ENCODE measurements around the gene APBA1. TPM values are rescaled to one million over a fixed set of nuclear protein-coding genes. Genes with fewer than 3 reads are reported as not detected.
"Not testable (repeated sequence)": the region's sequence is repeated elsewhere in the genome, so short reads cannot be mapped to it uniquely, and the experiment has no call there.

Gene APBA1
- total RNA-seq, 1 experiment from 2014 or later, result 0.25 TPM

DNA sequence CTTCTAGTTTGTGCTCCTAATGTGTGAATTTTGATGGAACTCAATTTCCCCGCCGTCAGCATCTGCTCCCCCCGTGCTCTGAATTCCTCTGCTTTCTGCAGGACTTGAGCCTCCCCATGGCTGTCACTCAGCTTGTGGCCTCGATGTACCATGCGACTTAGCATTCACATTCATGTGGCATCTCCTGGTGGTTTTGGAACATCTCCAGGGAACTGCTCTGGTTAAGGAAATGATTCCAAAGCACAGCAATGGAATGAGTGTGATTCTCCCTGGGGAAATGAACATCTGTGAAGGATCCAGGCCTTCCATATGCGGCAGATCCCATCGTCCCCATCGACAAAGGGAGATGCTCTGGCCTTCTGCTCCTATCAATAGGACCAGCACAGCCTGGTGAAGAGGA, 228.2 kb downstream of the APBA1 start:
- DNase-seq (ENCODE audit: low spot score), result no peak

- no peak for DNase-seq (ENCODE audit: low spot score)
These were observed 229.0 kb downstream of the APBA1 start for GRCh38 chr9:69443178-69443577.

DNA sequence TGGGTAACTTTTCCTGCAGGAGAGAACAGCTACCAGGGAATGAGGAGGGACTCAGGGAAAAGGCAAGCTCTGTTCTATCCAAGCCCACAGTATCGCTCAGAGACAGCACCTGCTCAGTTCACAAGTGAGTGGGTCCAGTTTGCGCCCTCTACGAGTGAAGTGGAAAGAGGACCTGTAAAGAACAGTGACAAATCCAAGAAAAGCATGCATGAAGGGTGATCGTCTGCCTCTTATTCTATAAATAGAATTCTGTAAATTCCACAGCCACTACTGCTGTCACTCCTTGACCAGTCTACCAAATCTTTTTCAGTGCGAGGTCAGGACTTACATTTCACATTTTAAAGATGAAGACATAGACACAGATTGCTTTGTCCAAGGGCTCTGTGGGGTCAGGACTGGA, 229.7 kb downstream of the APBA1 start:
- DNase-seq (ENCODE audit: low spot score), result no peak

DNA sequence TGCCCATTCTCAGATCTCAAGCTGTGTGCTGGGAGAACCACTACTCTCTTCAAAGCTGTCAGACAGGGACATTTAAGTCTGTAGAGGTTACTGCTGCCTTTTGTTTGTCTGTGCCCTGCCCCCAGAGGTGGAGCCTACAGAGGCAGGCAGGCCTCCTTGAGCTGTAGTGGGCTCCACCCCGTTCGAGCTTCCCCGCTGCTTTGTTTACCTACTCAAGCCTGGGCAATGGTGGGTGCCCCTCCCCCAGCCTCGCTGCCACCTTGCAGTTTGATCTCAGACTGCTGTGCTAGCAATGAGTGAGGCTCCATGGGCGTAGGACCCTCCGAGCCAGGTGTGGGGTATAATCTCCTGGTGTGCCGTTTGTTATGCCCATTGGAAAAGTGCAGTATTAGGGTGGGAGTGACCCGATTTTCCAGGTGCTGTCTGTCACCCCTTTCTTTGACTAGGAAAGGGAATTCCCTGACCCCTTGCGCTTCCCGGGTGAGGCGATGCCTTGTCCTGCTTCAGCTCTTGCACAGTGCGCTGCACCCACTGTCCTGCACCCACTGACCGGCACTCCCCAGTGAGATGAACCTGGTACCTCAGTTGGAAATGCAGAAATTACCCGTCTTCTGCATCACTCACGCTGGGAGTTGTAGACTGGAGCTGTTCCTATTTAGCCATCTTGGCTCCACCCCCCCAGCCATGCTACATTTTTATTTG, 231.8 kb downstream of the APBA1 start:
- DNase-seq (ENCODE audit: low spot score), result not testable (repeated sequence)

GRCh38 chr9:69439654-69440053, 232.5 kb downstream of the APBA1 start:
- DNase-seq (ENCODE audit: low spot score), result not testable (repeated sequence)

DNA sequence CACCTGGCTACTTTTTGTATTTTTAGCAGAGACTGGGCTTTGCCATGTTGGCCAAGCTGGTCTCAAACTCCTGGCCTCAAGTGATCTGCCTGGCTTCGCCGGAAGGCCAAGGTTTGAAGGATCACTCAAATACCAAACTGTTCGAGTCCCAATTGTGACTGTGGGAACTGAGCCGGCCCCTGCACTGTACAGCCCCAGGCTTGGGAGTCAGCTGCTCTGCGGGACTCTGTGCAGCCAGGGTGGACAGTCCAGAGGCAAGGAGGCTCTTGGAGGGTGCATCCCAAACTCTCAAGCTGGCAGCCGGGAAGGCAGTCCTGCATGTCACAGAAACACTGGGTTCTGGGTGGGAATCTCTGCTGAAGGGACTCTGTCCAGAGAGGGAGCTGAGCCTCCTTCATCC, 238.2 kb downstream of the APBA1 start:
- DNase-seq (ENCODE audit: low spot score), result no peak

DNA sequence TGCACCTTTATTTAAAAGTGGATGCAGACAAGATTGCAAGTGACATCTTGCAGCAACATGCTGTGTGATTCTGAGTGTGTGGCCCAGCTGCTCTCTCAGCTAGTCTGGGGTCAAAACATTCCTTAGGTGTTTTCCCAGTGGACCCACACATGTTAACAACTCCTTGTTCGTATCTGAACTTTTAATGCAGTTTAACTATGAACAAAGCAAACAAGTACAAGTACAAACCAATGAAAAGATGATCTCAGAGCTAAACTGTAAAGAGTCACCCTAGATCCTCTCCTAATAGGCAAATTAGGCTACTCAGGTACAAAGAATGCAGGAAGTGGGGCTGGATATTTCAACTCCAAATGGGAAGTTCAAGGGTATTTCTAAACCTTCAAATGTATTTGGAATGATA, 238.8 kb downstream of the APBA1 start:
- no peak for DNase-seq (ENCODE audit: low spot score)

- DNase-seq (ENCODE audit: low spot score), result no peak
These were observed 239.5 kb downstream of the APBA1 start for GRCh38 chr9:69432623-69433022.

GRCh38 chr9:69431777-69432176, 240.4 kb downstream of the APBA1 start:
- no peak for DNase-seq (ENCODE audit: low spot score)

GRCh38 chr9:69431203-69431602, 241.0 kb downstream of the APBA1 start:
- DNase-seq (ENCODE audit: low spot score), result no peak

- no peak for DNase-seq (ENCODE audit: low spot score)
These were observed 242.0 kb downstream of the APBA1 start for GRCh38 chr9:69430206-69430605.

DNA sequence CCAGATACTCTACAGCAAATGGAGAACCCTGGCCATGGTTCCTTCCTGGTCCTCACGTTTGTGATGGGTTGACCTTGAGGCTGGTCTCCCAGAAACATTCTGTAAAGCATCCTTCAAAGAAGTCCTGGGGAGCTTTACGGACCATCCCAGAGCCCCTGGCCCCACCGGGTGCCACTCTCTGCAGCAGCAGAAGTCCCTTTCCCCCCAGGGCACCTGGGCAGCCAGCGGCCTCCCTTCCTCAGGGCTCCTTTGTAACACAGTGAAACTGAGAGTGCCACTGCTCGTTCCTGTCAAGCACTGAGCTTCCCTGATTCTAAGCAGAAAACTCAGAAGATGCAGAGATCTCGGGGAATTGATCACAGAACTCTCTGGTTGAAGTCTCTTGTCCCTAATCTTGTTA, 242.9 kb downstream of the APBA1 start:
- no peak for DNase-seq (ENCODE audit: low spot score)

DNA sequence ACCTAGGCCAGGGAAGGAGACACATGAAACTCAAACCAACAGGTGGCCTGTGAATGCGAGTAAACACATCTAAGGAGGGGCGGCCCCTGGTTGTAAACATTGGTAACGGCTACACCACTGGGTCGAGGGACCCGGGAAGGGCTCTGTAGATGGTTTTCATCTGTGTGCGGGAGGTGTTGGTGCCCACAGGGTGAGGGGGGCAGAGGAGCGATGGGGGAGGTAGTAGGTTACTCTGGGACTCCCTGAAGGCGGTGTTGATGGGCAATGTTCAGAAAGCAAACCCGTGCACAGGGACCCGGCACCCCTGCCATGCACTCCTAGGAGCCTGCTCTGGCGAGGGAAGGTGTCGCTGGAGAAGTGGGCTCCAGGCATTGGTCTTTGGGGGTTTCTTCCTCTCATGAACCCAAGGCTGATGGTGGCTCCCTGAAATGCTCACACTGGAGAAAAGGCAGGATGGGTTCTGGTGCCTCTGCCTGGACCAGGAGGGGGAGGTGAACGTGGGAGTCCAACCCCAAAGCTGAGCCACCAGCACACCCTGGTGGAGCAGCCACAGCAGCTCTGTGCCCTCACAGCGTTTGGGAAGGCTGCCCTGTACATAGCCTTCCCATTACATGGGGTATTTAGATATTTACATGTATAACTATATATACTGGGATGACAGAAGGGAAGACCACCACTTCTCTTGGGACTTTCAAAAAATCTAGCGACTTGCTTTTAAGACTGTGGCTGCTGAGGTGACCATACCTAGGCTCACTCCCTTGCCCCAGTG, 244.0 kb downstream of the APBA1 start:
- DNase-seq (ENCODE audit: low spot score), result no peak

DNA sequence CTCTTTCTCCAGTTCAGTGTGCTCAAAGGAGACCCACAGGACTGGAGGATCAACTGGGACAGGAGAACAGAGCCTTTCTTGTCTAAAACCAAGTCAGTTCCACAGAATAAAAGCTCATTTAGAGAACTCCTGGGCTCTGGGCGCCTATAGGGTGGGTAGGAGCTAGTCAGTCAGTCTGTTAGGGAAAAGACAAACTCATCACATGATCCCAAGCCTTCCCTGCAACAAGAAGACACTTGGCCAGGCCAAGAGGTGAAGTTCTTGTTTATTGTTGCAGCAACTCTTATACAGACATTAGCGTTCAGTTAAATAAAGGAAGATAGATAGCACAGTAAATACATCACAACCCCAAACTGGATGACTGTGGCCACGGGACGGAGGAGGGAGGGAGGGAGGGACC, 244.9 kb downstream of the APBA1 start:
- DNase-seq (ENCODE audit: low spot score), result no peak

DNA sequence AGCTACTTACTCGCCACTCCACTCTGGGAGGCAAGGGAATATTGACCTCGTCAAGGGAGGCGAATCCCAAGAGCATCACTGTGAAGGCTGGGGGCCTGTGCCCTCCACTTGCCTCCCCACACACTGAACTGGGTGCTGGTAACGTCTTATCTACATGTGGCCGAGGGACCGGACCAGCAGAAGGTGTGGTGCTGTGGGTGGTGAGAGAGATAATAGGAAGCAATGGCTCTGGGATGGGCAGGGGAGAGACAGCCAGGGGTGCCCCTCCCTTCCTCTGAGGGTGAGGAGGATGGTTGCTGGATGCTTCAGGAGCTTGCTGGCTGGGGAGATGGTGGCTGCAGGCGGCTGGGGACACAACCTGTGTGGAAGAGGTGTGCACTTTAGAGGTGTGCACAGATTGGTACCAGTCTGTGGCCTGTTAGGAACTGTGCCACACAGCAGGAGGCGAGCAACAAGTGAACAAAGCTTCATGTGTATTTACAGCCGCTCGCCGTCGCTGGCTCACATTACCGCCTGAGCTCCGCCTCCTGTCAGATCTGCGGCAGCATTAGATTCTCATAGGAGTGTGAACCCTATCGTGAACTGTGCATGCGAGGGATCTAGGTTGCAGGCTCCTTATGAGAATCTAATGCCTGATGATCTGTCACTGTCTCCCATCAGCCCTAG, 246.9 kb downstream of the APBA1 start:
- no peak for DNase-seq (ENCODE audit: low spot score)

DNA sequence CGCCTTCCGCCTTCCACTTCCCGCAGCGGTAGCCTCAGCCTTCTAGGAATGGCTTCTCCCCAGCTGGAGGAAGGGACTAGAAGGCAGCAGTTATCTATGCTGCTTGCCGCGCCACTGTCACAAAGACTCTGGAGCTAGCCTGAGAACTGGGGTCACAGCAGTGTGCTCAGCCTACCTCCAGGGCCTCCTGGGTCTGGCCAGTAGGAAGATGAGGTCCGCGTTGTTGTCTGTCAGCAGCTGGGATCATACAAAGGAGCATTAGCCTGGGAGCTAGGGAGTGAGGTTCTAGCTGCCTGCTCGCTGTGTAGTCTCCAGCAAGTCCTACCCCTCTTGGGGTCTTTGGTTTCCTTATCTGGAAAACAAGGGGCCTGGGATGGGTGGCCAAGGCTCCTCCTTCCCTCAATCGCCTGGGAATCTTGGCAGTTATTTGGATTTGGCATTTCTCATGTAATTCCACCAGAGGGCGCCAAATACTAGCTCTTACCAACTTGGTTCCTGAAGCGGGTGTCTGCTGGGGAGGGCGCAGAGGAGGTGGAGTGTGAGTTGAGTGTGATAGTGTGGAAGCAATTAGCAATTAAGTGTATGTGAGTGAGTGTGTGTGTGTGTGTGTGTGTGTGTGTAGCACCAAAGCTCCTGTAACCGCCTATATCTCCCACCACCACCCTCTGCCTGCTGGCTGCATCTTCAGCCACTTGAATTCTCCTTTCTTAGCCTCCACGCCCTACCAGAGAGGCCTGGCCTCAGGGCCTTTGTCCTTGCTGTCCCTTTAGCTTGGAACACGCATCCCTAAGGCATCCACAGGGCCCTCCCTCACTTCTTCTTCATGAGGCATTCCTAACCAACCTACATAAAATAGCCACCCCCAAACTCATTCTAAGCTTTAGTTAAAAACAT, 250.0 kb downstream of the APBA1 start:
- peak; percentile 84 for DNase-seq (ENCODE audit: low spot score)

DNA sequence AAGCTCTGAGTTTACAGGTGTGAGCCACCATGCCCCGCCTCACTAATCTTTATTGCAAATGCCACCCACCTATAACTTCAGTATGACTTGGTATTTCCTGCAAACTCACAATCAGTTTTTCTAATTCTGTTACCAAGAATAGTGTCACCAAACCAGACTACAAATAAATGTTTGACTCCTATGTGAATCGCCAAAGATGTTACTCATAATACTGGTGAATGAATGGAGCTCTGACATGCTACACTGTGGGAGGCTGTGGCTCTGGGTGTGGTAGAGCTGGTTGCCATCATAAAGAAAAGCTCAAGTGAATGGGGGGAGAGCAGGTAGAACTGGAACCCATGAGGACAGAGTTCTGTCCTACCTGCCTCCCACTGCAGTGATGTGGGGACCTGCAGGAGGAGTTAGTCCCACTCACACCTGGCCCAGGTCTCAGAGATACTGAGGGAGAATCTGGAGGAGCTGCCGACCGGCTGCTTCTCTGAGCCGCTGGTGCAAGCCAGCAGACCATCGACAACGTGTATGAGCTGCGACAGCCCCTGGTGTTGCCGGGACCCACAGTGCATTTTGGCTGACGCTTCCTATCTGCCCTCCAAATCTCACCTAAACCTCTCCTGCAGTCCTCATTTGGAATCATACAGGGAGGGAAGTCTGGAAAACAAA, 251.4 kb downstream of the APBA1 start:
- DNase-seq (ENCODE audit: low spot score), result no peak

- DNase-seq (ENCODE audit: low spot score), result peak; percentile 65
These were observed 259.4 kb downstream of the APBA1 start for GRCh38 chr9:69412741-69413150.

- DNase-seq (ENCODE audit: low spot score), result no peak
These were observed 260.0 kb downstream of the APBA1 start for GRCh38 chr9:69411931-69412740.

- no peak for DNase-seq (ENCODE audit: low spot score)
These were observed 260.9 kb downstream of the APBA1 start for GRCh38 chr9:69411246-69411645.
